Measurements from ENCODE around the gene PGM2L1. TPM values are rescaled to one million over a fixed set of nuclear protein-coding genes. Genes with fewer than 3 reads are reported as not detected.

The PGM2L1 gene
- total RNA-seq, 3 donors from 2014 or later (not counting 1 experiment from before 2014, with no cell fraction given) = 4.4 to 8.0 (median 6.6) TPM

DNA sequence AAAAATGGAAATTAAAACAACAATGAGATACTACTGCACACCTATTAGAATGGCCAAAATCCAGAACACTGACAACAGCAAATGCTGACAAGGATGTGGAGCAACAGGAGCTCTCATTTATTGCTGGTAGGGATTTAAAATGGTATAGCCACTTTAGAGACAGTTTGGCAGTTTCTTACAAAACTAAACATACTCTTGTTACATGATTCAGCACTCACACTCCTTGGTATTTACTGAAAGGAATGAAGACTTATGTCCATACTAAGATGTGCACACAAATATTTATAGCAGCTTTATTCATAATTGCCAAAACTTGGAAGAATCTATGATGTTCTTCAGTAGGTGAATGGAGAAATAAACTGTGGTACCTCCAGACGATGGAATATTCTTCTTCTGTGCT is 40.8 kb downstream of the PGM2L1 start:
- no peaks in the 10 kb centered on the region for H3K27me3 ChIP-seq (ENCODE audit: control insufficient read depth, insufficient read depth, low read length)
- H3K9me3 Mint-ChIP-seq = no peaks in the 10 kb centered on the region
- H3K4me1 ChIP-seq (ENCODE audit: control insufficient read depth, insufficient read depth, low read length) = no peaks in the 10 kb centered on the region
- intact Hi-C loops (cut with micrococcal nuclease) = no loop called here
- H3K4me3 Mint-ChIP-seq = no peak overlapping the region
- no peaks in the 10 kb centered on the region for H3K9me3 ChIP-seq (ENCODE audit: control insufficient read depth, insufficient read depth, low read length)
- H3K4me1 Mint-ChIP-seq = peaks cover 4 to 7% of the 10 kb centered on the region in 2 donors
- peaks cover 8% of the 10 kb centered on the region for H3K36me3 Mint-ChIP-seq
- WGBS (ENCODE audit: insufficient coverage) = 100% methylated on average over 1 of the region's 1 CpG
- H3K4me3 ChIP-seq (ENCODE audit: low read length) = no peak overlapping the region
- no peak for DNase-seq
- no peak overlapping the region for H3K27ac ChIP-seq (ENCODE audit: low read length)
- H3K27me3 Mint-ChIP-seq (ENCODE audit: low read depth in 2 of 2) = no peaks in the 10 kb centered on the region
- no peak for ATAC-seq
- TF ChIP-seq CTCF (IDR thresholded peaks at IDR 0.05) = no peak
- H3K36me3 ChIP-seq (ENCODE audit: control insufficient read depth, insufficient read depth, low read length) = peaks cover 6% of the 10 kb centered on the region
- H3K27ac Mint-ChIP-seq = no peak overlapping the region

GRCh38 chr11:74355626-74356025 is 42.6 kb downstream of the PGM2L1 start:
- peaks cover 6% of the 10 kb centered on the region for H3K36me3 ChIP-seq (ENCODE audit: control insufficient read depth, insufficient read depth, low read length)
- Mint-ChIP-seq H3K9me3 (no peaks in the 10 kb centered on the region), H3K4me1 (peaks cover 4 to 7% of the 10 kb centered on the region in 2 donors), H3K4me3 (no peak overlapping the region), H3K27ac (no peak overlapping the region), H3K27me3 (ENCODE audit: low read depth in 2 of 2) (no peaks in the 10 kb centered on the region), H3K36me3 (no peaks in the 10 kb centered on the region)
- no peak overlapping the region for H3K27ac ChIP-seq (ENCODE audit: low read length)
- intact Hi-C loops (cut with micrococcal nuclease) = no loop called here
- no peak overlapping the region for H3K4me3 ChIP-seq (ENCODE audit: low read length)
- no peaks in the 10 kb centered on the region for H3K9me3 ChIP-seq (ENCODE audit: control insufficient read depth, insufficient read depth, low read length)
- no peaks in the 10 kb centered on the region for H3K4me1 ChIP-seq (ENCODE audit: control insufficient read depth, insufficient read depth, low read length)
- DNase-seq (no peak), ATAC-seq (no peak)
- no peaks in the 10 kb centered on the region for H3K27me3 ChIP-seq (ENCODE audit: control insufficient read depth, insufficient read depth, low read length)
- WGBS (ENCODE audit: insufficient coverage) = 93% methylated on average over 2 of the region's 2 CpGs
- TF ChIP-seq CTCF (IDR thresholded peaks at IDR 0.05) = no peak

DNA sequence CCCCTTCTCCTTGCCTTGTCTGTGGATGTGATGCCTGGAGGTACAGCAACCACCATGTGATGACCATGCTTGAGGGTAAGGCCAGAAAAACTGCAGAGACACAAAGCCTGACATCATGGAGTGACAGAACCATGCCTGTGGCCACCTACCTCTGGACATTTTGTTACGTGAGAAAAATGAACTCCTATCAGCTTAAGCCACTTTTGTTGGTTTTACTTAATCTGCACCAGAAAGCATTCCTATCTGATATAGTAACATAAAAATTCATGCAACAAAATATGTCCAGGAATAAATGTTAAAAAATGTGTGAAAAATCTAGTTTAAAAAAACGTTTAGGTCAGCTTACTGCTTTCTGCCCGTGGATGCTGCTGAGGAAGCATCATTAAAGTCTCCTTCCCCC is 44.2 kb downstream of the PGM2L1 start:
- peaks cover 4 to 7% of the 10 kb centered on the region in 2 donors for H3K4me1 Mint-ChIP-seq
- no peak overlapping the region for H3K4me3 Mint-ChIP-seq
- H3K36me3 ChIP-seq (ENCODE audit: control insufficient read depth, insufficient read depth, low read length) = peaks cover 4% of the 10 kb centered on the region
- no peak overlapping the region for H3K27ac Mint-ChIP-seq
- H3K4me3 ChIP-seq (ENCODE audit: low read length) = no peak overlapping the region
- no peaks in the 10 kb centered on the region for H3K9me3 ChIP-seq (ENCODE audit: control insufficient read depth, insufficient read depth, low read length)
- H3K27me3 Mint-ChIP-seq (ENCODE audit: low read depth in 2 of 2) = no peaks in the 10 kb centered on the region
- H3K9me3 Mint-ChIP-seq = no peaks in the 10 kb centered on the region
- TF ChIP-seq CTCF (IDR thresholded peaks at IDR 0.05) = no peak
- H3K36me3 Mint-ChIP-seq = no peaks in the 10 kb centered on the region
- intact Hi-C loops (cut with micrococcal nuclease) = no loop called here
- ATAC-seq = no peak
- no peak for DNase-seq
- 83% methylated on average over 3 of the region's 3 CpGs for WGBS (ENCODE audit: insufficient coverage)
- H3K4me1 ChIP-seq (ENCODE audit: control insufficient read depth, insufficient read depth, low read length) = no peaks in the 10 kb centered on the region
- no peak overlapping the region for H3K27ac ChIP-seq (ENCODE audit: low read length)
- H3K27me3 ChIP-seq (ENCODE audit: control insufficient read depth, insufficient read depth, low read length) = no peaks in the 10 kb centered on the region

- peaks cover 7% of the 10 kb centered on the region for H3K36me3 Mint-ChIP-seq
- H3K4me1 Mint-ChIP-seq = no peaks in the 10 kb centered on the region
Measured at GRCh38 chr11:74347381-74347780, 50.9 kb downstream of the PGM2L1 start.

More at GRCh38 chr11:74347381-74347780, 50.9 kb downstream of the PGM2L1 start:
- Histone ChIP-seq H3K9me3 (ENCODE audit: control insufficient read depth, insufficient read depth, low read length) (no peaks in the 10 kb centered on the region), H3K36me3 (ENCODE audit: control insufficient read depth, insufficient read depth, low read length) (peaks cover 11% of the 10 kb centered on the region), H3K4me3 (ENCODE audit: low read length) (no peak overlapping the region), H3K4me1 (ENCODE audit: control insufficient read depth, insufficient read depth, low read length) (no peaks in the 10 kb centered on the region), H3K27ac (ENCODE audit: low read length) (no peak overlapping the region), H3K27me3 (ENCODE audit: control insufficient read depth, insufficient read depth, low read length) (no peaks in the 10 kb centered on the region)
- Mint-ChIP-seq H3K9me3 (no peaks in the 10 kb centered on the region), H3K27me3 (ENCODE audit: low read depth in 2 of 2) (no peaks in the 10 kb centered on the region), H3K4me3 (no peak overlapping the region), H3K27ac (no peak overlapping the region)
- DNase-seq (no peak), ATAC-seq (no peak)
- 89% methylated on average over 2 of the region's 2 CpGs for WGBS (ENCODE audit: insufficient coverage)
- TF ChIP-seq CTCF (IDR thresholded peaks at IDR 0.05) = no peak
- intact Hi-C loops (cut with micrococcal nuclease) = no loop called here

Data from natural killer cell (primary cell).